Smooth muscle cell of the brain vasculature (primary cell): ENCODE data around the gene TEX2.
"Not testable (repeated sequence)": the region's sequence is repeated elsewhere in the genome, so short reads cannot be mapped to it uniquely, and the experiment has no call there.

ENCODE experiments used
- DNase-seq: peaks from one replicate; pipeline ENCODE4 v3.0.0-alpha.2; 2012; ENCODE audit warnings: low read depth, low spot score

TEX2 gene

DNA sequence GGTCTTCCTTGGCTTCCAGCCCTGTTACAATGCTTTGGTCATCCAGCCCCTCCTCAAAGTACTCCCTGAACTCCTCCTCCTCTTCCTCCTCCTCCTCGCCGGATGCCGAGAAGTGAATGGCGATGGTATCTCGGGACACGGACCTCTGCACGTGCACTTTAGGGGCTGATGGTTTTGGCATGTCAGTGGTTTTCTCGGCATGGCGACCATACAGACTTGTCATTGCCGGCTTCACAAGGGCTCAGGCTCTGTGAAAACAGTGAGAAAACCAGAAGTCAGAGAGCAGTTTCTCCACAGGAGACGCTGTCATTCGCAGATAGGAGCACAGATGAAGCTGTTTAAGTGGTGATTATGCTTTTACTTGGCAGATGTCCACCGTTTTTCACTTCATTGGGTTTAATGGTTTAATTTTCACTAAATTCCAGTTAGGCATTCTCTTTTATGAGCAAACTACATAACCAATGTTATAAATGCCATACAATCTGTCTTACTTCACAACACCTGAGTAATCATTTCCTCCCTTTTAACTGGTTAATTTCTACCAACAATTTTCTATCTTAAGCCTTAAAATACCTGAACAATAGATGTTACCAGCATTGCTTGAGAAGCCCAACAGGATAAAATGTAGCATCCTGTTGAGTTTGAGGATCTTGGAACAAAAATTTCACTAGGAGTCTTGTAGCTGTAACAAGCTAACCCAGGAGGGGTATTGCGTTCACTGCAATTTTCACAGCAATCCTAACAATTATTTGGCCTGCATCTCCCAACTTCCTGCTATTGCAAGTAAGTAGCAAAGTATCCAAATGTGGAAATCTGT is 48.9 kb downstream of the TEX2 start:
- no peak for DNase-seq

DNA sequence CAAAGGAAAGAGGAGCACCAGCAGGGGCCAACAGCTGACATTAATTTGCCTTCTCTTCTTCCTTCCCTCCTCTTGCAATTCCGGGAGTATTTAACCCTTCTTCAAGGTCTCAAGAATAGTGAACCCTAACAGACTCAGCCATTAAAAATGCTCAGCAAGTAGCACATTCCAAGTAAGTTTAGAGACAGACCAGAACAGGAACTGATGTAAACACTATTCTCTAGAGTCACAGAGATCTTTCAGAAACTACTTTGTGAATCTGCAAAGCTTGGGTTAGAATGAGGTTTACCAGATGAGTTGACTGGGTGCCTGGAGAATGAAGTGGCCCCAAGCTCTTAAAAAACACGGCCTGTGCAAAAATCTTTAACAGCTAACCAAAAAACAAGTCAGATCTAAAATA is 50.9 kb downstream of the TEX2 start:
- DNase-seq, result no peak

GRCh38 chr17:64209983-64210382 is 53.1 kb downstream of the TEX2 start:
- no peak for DNase-seq

- no peak for DNase-seq
Observed at GRCh38 chr17:64209356-64209941, 53.6 kb downstream of the TEX2 start.

GRCh38 chr17:64208656-64209055 is 54.4 kb downstream of the TEX2 start:
- DNase-seq, result not testable (repeated sequence)

- DNase-seq, result no peak
Observed at GRCh38 chr17:64205804-64206203, 57.3 kb downstream of the TEX2 start.

DNA sequence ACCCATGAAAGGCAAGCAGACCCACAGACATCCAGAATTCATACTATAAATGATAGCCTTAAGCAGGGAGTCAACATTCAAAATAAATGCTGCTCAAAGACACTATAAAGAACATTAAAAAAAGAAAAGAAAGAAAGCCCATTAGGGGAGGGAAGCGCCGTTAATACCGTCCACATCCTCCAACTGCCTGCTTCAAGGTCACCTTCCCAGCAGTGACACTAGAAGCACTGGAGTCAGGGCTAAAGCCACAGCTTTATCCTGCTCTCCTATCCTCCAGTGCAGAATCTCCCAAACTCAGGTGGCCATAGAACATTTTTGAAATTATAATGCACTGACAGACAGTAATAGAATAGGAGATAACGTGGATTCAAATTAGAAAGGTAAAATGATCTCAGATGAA is 59.4 kb downstream of the TEX2 start:
- no peak for DNase-seq

DNA sequence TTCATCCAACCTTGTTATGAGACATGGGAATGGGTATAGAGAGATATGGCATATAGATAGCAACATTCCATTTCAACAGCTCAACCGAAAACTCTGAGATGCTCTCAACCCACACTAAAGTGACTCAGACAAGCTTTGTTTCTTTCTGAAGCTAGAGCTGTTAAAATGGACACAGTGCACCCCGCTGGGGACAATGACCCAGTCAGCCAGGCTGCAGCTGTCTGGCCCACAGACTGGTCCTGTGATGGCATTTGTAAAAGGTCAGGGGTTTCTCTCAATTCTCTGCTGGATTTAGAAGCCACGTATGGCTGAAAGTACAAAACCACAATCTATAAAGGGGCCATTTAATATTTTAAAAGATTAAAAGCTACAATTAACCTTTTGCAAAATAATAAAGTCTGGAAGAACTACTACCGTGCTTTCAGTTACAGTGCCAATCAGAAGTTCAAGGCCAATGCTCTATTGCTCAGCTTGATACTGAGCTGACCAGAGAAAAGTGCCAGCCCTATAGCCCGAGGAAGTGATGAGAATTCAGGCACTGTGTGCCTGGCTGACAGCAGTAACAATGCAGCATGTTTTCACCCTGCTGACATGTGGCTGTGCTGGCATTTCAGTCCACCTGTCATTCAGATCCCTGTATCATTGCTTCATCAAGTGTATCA is 60.2 kb downstream of the TEX2 start:
- no peak for DNase-seq

- no peak for DNase-seq
Observed at GRCh38 chr17:64200080-64201032, 62.7 kb downstream of the TEX2 start.

- DNase-seq, result no peak
Observed at GRCh38 chr17:64198331-64199090, 64.5 kb downstream of the TEX2 start.

- no peak for DNase-seq
Observed at GRCh38 chr17:64196601-64197000, 66.5 kb downstream of the TEX2 start.

DNA sequence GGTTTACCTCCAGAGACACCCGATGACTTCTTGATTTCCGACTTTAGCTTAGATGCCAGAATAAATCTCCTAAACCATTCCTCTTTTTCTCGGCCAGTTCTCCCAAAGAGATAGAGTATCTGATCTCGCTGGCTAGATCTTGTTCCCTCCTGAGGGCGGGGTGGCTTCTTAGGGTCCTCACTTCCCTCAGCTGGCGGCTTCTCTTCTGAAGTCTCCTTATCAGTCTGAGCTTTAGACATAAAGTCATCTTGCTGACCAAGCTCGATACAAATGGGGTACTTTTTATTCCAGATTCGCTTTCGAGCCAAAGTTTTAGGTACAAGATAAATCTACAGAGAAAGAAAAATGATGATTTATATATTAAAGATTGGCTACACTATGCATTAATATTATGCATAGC is 69.5 kb downstream of the TEX2 start:
- DNase-seq, result no peak

DNA sequence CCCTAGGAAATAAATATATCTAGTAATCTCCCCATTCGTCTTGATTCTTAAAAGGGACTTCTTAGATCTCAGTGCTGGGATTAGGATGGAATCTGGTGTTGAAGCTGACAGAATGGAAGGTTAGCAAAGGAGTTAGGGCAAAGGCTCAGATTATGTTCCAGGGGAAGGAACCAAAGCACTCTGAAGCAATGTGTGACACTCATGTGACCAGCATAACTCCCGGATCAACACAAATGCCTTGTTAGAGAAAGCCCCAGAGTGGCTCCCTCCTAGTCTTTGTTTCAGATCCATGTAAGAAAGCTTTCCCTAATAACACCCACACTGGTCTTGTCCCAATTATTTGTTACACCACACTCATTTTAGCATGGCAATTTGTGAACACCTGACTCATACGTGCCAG is 70.5 kb downstream of the TEX2 start:
- DNase-seq, result no peak

DNA sequence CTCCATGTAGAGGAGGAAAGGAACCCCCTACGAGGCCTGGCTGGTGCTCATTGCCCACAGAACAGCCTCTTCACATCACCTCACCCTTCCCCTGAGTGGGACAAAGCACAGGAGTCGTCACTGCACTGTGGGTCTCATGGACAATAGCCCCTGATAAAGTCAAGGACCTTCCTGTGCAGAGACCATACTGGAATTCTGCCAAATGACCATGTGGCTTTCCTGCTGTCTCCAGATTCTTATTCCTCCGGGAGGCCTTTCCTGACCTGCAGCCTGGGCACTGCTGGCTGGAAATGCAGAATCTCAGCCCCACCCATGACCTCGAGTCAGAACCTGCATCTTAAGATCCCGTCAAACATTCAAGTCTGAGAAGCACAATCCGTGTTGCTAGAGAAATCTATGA is 72.6 kb downstream of the TEX2 start:
- DNase-seq, result no peak

- DNase-seq, result no peak
Observed at GRCh38 chr17:64188088-64188487, 75.0 kb downstream of the TEX2 start.

DNA sequence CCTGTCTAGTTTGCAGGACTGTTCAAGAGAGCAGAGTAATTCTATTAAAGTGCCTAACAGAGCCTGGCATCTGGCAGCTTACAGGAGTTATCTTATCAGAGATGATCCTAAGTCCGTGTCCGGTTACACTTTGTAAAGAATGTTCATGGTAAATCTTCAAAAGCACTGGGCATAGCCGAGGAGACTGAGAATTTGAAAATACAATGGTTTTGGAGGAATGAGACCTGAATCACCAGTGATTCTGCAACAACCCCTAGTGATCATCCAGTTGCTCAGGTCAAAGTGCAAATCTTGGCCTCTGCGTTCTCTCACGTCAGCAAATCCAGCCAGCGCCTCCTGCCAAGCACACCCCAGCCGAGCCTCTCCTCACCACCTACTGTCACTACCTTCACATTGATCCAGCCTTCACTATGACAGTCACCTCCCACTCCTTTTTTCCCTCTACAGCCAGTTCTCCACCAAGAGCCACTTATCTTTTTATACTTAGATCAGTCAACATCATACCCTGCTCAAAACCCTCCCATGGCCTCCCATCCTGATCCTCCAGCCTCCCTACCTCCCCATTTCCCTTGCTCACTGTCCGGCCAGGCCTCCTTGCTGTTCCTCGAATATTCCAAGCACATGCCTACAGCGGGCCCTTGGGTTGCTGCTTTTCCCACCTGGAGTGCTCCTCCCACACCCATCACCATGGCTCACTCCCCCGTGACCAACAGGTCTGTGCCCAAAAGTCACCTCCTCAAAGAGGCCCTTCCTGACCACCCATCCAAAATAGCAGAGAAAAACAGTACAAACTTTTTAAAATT is 75.8 kb downstream of the TEX2 start:
- DNase-seq, result no peak

DNA sequence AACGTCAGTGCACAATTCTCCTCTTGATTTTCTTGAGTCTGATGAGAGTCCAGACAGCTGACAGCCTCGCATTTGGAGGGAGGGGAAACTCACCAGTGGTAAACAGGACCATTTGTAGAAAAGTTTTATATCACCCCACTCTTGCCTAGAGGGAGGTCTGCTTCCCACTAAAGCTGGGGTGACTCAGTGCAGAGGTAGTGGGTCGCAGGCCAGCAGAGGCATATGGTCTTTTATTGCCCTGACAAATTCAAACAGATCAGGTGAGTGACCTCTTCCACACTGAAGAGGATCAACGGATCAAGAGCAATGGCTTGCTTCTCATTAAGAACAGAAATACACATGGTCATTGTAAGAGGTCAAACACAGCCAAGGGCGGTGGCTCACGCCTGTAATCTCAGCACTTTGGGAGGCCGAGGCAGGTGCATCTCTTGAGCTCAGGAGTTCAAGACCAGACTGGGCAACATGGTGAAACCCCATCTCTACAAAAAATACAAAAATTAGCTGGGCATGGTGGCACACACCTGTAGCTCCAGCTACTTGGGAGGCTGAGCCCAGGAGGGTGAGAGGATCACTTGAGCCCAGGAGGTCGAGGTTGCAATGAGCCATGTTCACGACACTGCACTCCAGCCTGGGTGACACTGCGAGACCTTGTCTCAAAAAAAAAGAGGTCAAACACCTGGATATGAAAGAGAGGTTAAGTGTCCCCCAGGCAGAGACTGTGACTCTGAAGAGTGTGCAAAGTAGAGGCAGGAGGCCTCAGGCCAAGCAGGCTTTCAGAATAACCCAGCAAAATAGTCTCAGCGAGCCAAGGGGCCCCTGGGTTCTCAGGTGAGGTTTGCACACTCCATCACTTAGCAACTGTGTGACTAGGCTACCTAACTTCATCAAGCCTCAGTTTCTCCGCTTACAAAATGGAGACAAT is 76.6 kb downstream of the TEX2 start:
- no peak for DNase-seq

- not testable (repeated sequence) for DNase-seq
Observed at GRCh38 chr17:64185557-64185956, 77.5 kb downstream of the TEX2 start.

DNA sequence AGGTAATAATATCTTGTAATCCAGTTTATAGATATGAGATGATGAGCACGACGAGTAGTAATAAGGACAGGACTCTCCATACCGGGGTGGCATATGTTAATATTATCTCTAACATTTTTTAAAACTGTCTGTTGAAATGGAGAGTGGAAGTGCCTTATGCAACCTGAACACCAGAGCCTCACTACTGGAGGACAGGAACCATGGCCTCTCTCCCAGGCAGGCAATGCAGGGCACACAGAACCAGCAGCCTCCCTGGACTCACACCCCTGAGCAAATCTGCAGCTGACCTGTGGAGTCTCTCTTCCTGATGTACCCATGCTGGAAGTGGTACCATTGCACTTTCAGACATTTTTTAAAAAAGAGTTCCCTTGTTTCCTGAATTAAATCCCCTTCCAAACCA is 78.0 kb downstream of the TEX2 start:
- DNase-seq, result no peak
